ENCODE data around the gene KITLG. TPM values are rescaled to one million over a fixed set of nuclear protein-coding genes. Genes with fewer than 3 reads are reported as not detected.

The KITLG gene
- total RNA-seq, 2 donors from 2014 or later: 4.4 to 4.9 TPM

DNA sequence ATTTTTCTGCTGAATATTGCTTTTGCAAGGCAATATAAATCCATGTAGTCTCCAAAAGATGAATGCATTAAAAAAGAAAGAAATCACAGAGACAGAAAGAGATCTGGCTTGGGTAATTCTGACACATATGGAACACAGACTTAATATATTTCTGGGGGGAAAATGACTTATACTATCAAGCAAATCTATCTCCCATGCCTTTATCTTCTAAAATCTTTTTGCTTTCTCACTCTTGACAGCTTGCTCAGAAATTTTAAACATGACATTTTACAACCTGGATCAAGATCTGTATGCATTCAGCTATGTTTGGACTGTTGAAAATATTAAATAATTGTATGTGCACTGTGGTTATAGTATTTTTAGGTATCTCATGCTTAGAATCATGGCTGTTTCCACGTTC, 73.0 kb downstream of the KITLG start:
- H3K27me3 ChIP-seq: no peaks in the 10 kb centered on the region
- H3K9me3 ChIP-seq: no peaks in the 10 kb centered on the region
- DNase-seq (no peak), ATAC-seq (no peak)
- peaks cover 1 to 4% of the 10 kb centered on the region in 2 donors for H3K36me3 ChIP-seq (replicated peaks in 1 of 2; ENCODE audit: insufficient read depth in 1 of 2, low read depth in 2 of 2)
- no peak overlapping the region for H3K27ac ChIP-seq
- intact Hi-C loops (cut with DNase I): no loop called here
- 90 to 96% methylated on average over 1 of the region's 1 CpG for WGBS, 2 donors
- no peaks in the 10 kb centered on the region for H3K4me1 ChIP-seq
- no peak for TF ChIP-seq POLR2A (IDR thresholded peaks at IDR 0.05)
- TF ChIP-seq, protein P1, sequence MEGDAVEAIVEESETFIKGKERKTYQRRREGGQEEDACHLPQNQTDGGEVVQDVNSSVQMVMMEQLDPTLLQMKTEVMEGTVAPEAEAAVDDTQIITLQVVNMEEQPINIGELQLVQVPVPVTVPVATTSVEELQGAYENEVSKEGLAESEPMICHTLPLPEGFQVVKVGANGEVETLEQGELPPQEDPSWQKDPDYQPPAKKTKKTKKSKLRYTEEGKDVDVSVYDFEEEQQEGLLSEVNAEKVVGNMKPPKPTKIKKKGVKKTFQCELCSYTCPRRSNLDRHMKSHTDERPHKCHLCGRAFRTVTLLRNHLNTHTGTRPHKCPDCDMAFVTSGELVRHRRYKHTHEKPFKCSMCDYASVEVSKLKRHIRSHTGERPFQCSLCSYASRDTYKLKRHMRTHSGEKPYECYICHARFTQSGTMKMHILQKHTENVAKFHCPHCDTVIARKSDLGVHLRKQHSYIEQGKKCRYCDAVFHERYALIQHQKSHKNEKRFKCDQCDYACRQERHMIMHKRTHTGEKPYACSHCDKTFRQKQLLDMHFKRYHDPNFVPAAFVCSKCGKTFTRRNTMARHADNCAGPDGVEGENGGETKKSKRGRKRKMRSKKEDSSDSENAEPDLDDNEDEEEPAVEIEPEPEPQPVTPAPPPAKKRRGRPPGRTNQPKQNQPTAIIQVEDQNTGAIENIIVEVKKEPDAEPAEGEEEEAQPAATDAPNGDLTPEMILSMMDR (IDR thresholded peaks at IDR 0.05): no peak
- no peak overlapping the region for H3K4me3 ChIP-seq

DNA sequence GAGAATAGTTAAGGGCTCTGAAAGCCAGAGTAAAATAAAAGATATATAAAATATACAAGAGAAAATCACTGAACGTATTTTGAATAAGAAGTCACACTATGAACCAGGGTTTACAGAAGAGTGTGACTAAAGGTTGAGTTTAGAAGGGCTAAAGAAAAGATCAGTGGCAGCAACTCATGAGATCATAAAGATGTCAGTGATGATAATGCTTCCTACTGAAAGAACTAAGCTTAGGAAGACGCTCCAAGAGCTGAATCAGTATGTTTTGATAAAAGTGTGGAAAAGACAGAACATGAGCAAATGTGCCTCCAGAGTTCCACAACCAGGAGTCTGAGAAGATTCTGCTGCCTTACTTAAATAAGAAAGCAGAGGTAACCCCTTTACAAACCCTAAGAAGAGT, 74.6 kb downstream of the KITLG start:
- H3K36me3 ChIP-seq (replicated peaks in 1 of 2; ENCODE audit: insufficient read depth in 1 of 2, low read depth in 2 of 2): peaks cover 1 to 4% of the 10 kb centered on the region in 2 donors
- H3K9me3 ChIP-seq: no peaks in the 10 kb centered on the region
- no peaks in the 10 kb centered on the region for H3K4me1 ChIP-seq
- TF ChIP-seq, protein P1 (IDR thresholded peaks at IDR 0.05): no peak
- no peak for TF ChIP-seq POLR2A (IDR thresholded peaks at IDR 0.05)
- H3K27ac ChIP-seq: no peak overlapping the region
- intact Hi-C loops (cut with DNase I): no loop called here
- ATAC-seq (no peak), DNase-seq (no peak)
- H3K27me3 ChIP-seq: no peaks in the 10 kb centered on the region
- no peak overlapping the region for H3K4me3 ChIP-seq
- WGBS, 2 donors: 92 to 96% methylated on average over 2 of the region's 2 CpGs

DNA sequence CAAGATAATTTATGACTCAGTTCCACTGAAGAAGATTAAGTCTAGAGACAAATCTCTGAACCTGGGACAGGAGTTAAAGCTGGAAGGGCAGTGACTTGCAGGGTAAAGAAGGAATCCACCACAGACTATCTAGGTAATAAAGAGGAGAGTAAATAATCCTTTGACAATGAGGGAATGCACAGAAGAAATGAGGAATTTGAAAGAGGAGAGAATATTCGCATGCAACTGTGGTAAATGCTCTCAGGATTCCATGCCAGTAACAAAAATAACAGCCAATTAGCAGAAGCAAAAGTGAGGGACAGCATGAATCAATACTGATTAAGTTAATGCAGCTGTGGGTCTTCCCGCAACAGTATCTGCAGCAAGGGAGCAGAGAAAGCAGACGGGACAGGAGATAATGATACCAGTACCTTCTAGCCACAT, 77.0 kb downstream of the KITLG start:
- DNase-seq: no peak
- Histone ChIP-seq H3K36me3 (replicated peaks in 1 of 2; ENCODE audit: insufficient read depth in 1 of 2, low read depth in 2 of 2) (peaks cover 1 to 4% of the 10 kb centered on the region in 2 donors), H3K4me1 (no peaks in the 10 kb centered on the region), H3K27me3 (no peaks in the 10 kb centered on the region), H3K27ac (no peak overlapping the region), H3K9me3 (no peaks in the 10 kb centered on the region), H3K4me3 (no peak overlapping the region)
- ATAC-seq: no peak
- TF ChIP-seq, protein P1 (IDR thresholded peaks at IDR 0.05): no peak
- no peak for TF ChIP-seq POLR2A (IDR thresholded peaks at IDR 0.05)
- 40 to 62% methylated on average over 3 of the region's 3 CpGs for WGBS, 2 donors
- intact Hi-C loops (cut with DNase I): no loop called here

DNA sequence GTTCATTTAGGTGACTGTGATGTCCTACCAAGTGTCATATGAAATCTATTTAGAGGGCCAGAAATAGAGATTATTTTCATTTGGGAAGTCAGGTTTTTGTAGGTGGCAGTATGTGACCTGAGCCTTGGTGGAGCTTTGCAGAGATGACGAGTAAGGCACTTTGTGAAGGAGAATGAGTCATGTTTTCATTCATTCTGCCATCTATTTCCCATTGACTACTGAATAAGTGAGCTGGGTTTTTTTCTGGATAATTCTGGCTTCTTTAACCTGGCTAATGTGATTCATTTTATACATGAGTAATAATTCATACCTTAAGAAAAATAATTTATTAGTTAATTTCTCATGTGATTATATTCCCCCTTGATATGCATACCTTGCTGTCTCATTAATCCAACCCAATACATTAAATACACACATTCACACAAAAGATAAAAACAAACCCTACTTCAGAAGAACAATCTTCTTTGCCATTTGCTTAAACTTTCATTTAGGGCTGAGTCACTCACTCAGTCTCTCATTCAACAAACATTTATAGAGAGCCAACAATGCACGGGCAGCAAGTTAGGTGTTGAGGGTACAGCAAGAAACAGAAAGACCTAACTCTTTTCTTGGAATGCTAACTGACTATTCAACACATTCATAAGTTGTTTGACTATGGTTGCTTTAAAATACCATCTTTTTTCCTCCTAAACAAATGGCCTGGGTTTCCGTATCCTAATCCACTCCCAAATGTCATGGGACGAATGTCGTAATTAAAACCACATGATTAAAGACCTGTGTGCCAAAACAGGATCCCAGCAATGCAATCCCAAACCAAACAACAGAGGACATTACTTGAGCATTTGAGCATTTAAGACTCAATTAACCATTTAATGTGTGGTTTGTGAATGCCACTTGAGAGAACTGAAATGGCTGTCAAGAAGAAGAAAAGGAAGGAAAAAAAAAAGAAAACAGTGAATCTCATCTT, 78.0 kb downstream of the KITLG start:
- Histone ChIP-seq H3K4me1 (no peaks in the 10 kb centered on the region), H3K9me3 (no peaks in the 10 kb centered on the region), H3K36me3 (replicated peaks in 1 of 2; ENCODE audit: insufficient read depth in 1 of 2, low read depth in 2 of 2) (peaks cover 1 to 4% of the 10 kb centered on the region in 2 donors), H3K4me3 (no peak overlapping the region), H3K27ac (no peak overlapping the region), H3K27me3 (no peaks in the 10 kb centered on the region)
- WGBS, 2 donors: 88 to 93% methylated on average over 5 of the region's 5 CpGs
- ATAC-seq (no peak), DNase-seq (no peak)
- intact Hi-C loops (cut with DNase I): no loop called here
- TF ChIP-seq POLR2A (IDR thresholded peaks at IDR 0.05): no peak

DNA sequence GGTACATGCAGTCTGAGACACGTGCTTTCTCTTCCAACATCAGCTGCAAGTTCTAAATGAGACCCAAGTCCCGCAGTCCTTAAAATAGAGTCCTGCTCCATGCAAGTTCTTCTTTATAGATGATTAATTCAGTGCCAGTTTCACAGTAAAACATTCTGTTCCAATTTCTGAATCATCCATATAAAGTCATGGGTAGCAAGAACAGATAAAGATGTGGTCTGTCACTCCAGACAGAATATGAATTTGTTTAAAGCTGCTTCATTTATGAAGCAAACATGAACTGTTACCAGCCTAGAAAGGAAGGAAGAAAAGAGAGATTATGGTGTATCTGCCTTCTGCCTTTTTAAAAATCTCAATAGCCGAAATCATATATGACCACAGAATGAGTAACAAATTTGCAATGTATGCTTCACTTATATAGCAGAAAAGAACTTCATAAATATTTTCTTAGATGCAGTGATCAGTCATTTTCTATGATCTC, 83.3 kb downstream of the KITLG start:
- 92 to 96% methylated on average over 3 of the region's 3 CpGs for WGBS, 2 donors
- H3K27me3 ChIP-seq: no peaks in the 10 kb centered on the region
- DNase-seq: no peak
- H3K9me3 ChIP-seq: no peaks in the 10 kb centered on the region
- no peak for TF ChIP-seq POLR2A (IDR thresholded peaks at IDR 0.05)
- TF ChIP-seq, protein P1 (IDR thresholded peaks at IDR 0.05): no peak
- no peaks in the 10 kb centered on the region for H3K36me3 ChIP-seq (replicated peaks in 1 of 2; ENCODE audit: insufficient read depth in 1 of 2, low read depth in 2 of 2)
- no peak for ATAC-seq
- no peaks in the 10 kb centered on the region for H3K4me1 ChIP-seq
- intact Hi-C loops (cut with DNase I): no loop called here
- no peak overlapping the region for H3K27ac ChIP-seq
- no peak overlapping the region for H3K4me3 ChIP-seq
